ENCODE results near the gene PDCD5.

GRCh38 chr19:32627714-32628270 is 46.8 kb downstream of the PDCD5 start:
- no peak for TF ChIP-seq POLR2AphosphoS5 (IDR thresholded peaks at IDR 0.05; ENCODE audit: insufficient read depth, low read depth, low read length)
- TF ChIP-seq CTCF (IDR thresholded peaks at IDR 0.05; ENCODE audit: extremely low read depth in 1 of 2, insufficient read depth in 1 of 2, low read depth in 1 of 2, low read length in 2 of 2), result no peak
- TF ChIP-seq POLR2A (IDR thresholded peaks at IDR 0.05; ENCODE audit: low read depth, low read length), result no peak
- TF ChIP-seq MAX (IDR thresholded peaks at IDR 0.05; ENCODE audit: insufficient read depth, insufficient read length), result no peak
- TF ChIP-seq EZH2 (IDR thresholded peaks at IDR 0.05; ENCODE audit: borderline replicate concordance, low read depth, low read length, severe bottlenecking), result no peak
